WTC11 (cell line): ENCODE measurements around the gene SMOC2.

Source experiments
- CTCF ChIP-seq: fragments of 200-600 bp; IDR thresholded peaks from 2 replicates; pipeline ENCODE4 v1.8.0; 2022; ENCODE audit warnings: antibody characterized with exemption
- ZNF232 ChIP-seq: sonication (generic); formaldehyde crosslinking; IDR thresholded peaks from 2 replicates; pipeline ENCODE4 v1.8.0; 2022; ENCODE audit warnings: mild to moderate bottlenecking, missing genetic modification reagents

- TF ChIP-seq CTCF = no peak
- no peak for TF ChIP-seq ZNF232
These were observed 12.7 kb upstream of the SMOC2 start for GRCh38 chr6:168428052-168428826.
